GM21528 (cell line): ENCODE measurements around the gene CC2D2B.
"Not testable (repeated sequence)": the region's sequence is repeated elsewhere in the genome, so short reads cannot be mapped to it uniquely, and the experiment has no call there.

Source experiments
- ATAC-seq: cut with Tn5 transposase; IDR thresholded peaks from one replicate; pipeline ENCODE4 v1.9.1; 2021; ENCODE audit warnings: mild to moderate bottlenecking, moderate library complexity; ENCODE audit not compliant: unreplicated experiment, low FRiP score

The CC2D2B gene

GRCh38 chr10:95907456-95908253 is at the start of gene CC2D2B:
TSS of gene CC2D2B (plus strand) at chr10:95907975. CDS start at chr10:95911324, 3,349 bp downstream.
- ATAC-seq, result peak; percentile 90

GRCh38 chr10:95860166-95860940 is 47.4 kb upstream of the CC2D2B start:
- ATAC-seq, result no peak

GRCh38 chr10:95861386-95861785 is 46.4 kb upstream of the CC2D2B start:
- no peak for ATAC-seq

DNA sequence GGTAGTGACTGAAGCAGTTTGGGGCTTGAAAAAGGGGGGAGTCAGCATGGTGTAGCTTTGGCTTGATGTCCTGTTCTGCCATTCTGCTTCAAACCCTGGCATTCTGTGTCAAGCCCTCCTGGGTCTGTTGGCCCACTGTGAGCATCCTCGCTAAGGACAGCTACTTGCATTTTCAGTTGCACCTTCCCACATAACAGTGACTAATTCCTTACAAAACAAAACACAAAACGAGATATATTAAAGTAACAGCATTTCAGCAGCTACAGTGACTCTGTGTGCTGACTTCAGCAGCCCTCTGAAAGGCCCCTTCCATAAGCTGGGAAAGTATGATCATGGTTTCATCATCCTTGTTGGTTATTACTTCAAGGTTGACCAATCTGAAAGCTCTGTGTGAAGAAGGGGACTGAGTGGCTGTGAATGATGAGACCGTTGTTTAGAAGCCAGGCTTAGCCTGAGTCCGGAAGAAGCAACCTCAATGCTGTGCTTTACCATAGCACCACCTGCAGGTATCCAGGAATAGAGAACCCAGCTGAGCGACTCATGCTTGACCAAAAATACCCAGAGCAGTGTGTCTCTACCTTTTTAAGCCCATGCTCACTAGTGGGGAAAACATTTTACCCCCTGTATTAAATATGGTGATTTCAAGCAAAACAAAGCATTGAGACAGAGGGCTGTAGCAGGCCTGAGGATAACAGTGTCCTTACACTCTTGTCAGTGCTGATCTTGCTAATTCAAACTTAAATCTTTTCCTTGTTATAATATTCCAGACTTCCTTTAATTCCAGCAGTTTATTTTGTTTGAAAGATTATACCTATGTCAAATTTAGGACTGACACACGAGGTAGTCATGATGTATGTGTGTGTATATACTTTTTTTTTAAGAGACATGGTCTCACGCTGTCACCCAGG is 42.6 kb upstream of the CC2D2B start:
- peak; percentile 83 for ATAC-seq

GRCh38 chr10:95865814-95866466 is 41.8 kb upstream of the CC2D2B start:
- ATAC-seq, result no peak

DNA sequence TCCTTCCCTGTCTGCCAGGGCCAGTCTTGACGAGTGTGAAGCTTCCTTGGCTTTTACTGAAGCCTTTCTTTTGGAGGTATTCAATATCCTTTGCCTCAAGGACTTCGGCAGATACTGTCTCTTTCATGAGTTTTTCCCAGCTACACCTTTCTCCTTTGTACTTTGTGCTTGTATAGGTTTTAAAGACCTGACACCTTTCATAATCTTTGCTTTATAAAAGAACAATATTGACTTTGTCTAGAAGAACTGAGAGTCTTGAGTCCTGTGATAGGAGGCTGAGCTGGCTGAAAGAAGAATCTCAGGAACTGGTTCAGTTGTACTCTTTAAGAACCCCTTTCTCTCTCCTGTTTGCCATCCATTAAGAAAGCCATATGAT is 41.3 kb upstream of the CC2D2B start:
- no peak for ATAC-seq

- no peak for ATAC-seq
Measured at GRCh38 chr10:95867866-95868265, 39.9 kb upstream of the CC2D2B start.

GRCh38 chr10:95872158-95872711 is 35.5 kb upstream of the CC2D2B start:
- ATAC-seq, result no peak

DNA sequence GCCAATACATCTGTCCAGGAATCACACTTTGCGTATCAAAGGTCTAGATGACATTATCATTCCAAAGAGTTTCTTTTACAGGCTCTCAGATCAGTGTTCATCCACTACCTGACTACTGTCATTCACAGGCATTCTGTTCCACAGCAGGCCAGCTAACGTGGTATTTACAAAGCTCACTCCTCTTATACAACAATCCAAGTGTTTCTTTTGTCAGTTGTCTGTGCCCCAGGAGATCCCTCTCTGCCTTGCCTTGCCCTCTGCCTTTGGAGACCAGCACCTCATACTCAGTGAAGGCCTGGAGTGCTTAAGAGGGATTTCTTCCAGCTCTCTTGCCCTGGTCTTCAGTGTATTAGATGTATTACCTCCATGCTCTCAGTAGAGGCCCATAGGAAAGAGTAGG is 34.6 kb upstream of the CC2D2B start:
- no peak for ATAC-seq

GRCh38 chr10:95873651-95874050 is 34.1 kb upstream of the CC2D2B start:
- no peak for ATAC-seq

DNA sequence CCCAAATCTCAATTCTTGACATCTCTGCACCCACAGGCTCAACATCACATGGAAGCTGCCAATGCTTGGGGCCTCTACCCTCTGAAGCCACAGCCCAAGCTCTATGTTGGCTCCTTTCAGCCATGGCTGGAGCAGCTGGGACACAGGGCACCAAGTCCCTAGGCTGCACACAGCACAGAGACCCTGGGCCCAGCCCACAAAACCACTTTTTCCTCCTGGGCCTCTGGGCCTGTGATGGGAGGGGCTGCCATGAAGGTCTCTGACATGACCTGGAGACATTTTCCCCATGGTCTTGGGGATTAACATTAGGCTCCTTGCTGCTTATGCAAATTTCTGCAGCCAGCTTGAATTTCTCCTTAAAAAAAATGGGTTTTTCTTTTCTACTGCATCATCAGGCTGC is 33.0 kb upstream of the CC2D2B start:
- ATAC-seq, result not testable (repeated sequence)

DNA sequence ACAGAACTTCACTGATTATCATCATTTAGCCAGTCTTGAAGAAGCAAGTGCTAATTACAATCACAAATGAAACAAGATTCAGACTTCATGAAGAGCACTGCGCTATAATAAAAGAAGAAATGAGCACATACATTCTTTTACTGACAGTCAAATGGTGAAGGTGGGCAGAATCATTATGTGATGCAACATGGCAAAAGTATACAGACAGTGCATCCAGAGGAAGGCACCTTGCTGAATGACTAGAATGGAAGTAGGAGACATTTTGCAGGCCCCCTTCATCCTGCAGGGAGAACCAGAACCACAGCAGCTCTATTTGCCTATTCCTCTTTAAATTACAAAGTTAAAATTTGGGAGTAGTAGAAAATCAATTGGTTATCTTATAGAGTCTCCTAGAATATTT is 31.0 kb upstream of the CC2D2B start:
- no peak for ATAC-seq

DNA sequence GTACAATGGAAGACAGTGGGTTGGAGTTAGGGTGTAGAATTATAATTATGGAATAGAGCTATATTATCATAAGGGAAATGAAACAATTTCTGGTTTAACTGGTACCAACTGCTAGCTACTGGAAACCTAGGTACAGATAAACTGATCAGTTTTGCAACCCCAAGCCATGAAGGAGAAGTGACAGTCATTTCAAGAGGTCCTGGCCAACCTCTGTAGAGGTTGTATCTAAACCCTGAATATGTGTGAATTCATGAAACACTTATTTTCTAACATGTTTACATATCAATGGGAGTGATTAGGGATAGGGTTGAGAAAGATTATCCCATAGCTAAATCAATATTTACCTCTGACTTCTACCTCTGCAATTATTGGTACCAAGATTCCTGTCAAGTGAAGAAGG is 29.9 kb upstream of the CC2D2B start:
- ATAC-seq, result no peak

GRCh38 chr10:95880704-95881103 is 27.1 kb upstream of the CC2D2B start:
- ATAC-seq, result no peak

- ATAC-seq, result no peak
Measured at GRCh38 chr10:95881316-95881715, 26.5 kb upstream of the CC2D2B start.

- ATAC-seq, result no peak
Measured at GRCh38 chr10:95889830-95890229, 17.9 kb upstream of the CC2D2B start.

DNA sequence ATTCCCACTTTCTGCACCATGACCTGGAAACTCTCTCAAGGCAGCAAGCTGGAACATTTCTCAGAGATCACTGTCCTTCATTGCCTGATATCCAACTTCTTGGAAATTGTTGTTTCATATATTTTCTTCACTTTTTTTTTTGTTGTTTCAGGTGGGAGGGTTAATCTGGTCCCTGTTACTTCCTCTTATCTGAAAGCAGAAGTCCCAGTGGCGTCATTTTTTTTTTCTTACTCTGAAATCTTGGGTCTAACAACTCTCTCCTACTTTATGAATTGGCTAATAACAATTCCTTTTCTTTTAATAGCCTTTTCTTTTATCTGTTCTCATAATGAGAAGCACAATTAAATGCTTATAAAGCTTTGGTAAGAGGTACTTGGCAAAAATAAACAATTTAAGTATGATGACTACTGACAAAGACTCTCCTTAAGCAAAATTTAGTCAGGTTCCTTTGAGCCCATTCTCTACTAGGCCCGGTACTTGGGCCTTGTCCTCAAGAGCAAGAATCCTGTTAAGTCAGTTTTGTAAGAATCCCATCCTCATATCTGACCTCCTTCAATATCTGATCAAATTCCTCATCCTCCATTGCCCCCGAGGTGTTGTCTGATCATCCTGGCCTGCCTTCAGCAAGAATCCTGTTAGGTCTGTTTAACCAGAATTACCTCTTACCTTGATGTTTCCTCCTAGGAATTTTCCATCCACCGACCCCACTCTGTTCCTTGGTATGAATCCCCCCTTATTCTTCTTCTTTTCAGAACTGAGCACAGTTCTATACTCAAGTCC is 11.5 kb upstream of the CC2D2B start:
- ATAC-seq, result no peak

DNA sequence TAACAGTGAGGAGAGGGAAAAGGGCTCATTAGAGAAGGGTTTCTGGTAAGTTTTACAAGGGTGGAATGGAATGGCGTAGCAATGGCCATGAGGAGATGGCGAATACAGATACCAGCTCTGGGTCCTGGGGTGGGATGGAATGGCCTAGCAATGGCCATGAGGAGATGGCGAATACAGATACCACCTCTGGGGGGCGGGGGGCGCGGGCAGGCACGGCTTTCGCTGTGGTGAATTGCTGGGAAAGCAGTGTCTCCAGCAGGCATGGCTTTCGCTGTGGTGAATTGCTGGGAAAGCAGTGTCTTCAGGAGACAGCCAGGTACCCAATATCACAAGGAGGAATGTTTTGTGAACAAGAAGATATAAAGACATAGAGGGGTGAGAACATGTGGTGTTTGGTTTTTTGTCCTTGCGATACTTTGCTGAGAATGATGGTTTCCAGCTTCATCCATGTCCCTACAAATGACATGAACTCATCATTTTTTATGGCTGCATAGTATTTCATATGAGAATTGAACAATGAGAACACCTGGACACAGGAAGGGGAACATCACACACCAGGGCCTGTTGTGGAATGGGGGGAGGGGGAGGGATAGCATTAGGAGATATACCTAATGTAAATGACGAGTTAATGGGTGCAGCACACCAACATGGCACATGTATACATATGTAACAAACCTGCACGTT is 1.7 kb upstream of the CC2D2B start:
- ATAC-seq, result not testable (repeated sequence)
